ENCODE data around the gene TMEM161A.
A peak's percentile ranks its signal among the peaks of the same experiment; 100 is the strongest.

Gene TMEM161A

GRCh38 chr19:19075126-19075525 is 63.2 kb downstream of the TMEM161A start:
- TF ChIP-seq, protein P1, sequence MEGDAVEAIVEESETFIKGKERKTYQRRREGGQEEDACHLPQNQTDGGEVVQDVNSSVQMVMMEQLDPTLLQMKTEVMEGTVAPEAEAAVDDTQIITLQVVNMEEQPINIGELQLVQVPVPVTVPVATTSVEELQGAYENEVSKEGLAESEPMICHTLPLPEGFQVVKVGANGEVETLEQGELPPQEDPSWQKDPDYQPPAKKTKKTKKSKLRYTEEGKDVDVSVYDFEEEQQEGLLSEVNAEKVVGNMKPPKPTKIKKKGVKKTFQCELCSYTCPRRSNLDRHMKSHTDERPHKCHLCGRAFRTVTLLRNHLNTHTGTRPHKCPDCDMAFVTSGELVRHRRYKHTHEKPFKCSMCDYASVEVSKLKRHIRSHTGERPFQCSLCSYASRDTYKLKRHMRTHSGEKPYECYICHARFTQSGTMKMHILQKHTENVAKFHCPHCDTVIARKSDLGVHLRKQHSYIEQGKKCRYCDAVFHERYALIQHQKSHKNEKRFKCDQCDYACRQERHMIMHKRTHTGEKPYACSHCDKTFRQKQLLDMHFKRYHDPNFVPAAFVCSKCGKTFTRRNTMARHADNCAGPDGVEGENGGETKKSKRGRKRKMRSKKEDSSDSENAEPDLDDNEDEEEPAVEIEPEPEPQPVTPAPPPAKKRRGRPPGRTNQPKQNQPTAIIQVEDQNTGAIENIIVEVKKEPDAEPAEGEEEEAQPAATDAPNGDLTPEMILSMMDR (IDR thresholded peaks at IDR 0.05) = no peak
- H3K9me3 Mint-ChIP-seq = no peaks in the 10 kb centered on the region
- no peak overlapping the region for H3K27ac Mint-ChIP-seq
- peaks cover 3% of the 10 kb centered on the region for H3K4me1 Mint-ChIP-seq
- no peaks in the 10 kb centered on the region for H3K36me3 Mint-ChIP-seq (ENCODE audit: low read depth)
- no peak overlapping the region for H3K4me3 Mint-ChIP-seq
- no peak for DNase-seq
- H3K27me3 Mint-ChIP-seq (ENCODE audit: low read depth, poor library complexity) = peaks cover 24% of the 10 kb centered on the region

GRCh38 chr19:19074196-19074882 is 63.9 kb downstream of the TMEM161A start:
- DNase-seq = no peak
- Mint-ChIP-seq H3K9me3 (no peaks in the 10 kb centered on the region), H3K36me3 (ENCODE audit: low read depth) (no peaks in the 10 kb centered on the region), H3K4me3 (no peak overlapping the region), H3K27me3 (ENCODE audit: low read depth, poor library complexity) (peaks cover 27% of the 10 kb centered on the region), H3K4me1 (peaks cover 3% of the 10 kb centered on the region), H3K27ac (peak overlapping the region; percentile 63)
- TF ChIP-seq, protein P1 (IDR thresholded peaks at IDR 0.05) = no peak

DNA sequence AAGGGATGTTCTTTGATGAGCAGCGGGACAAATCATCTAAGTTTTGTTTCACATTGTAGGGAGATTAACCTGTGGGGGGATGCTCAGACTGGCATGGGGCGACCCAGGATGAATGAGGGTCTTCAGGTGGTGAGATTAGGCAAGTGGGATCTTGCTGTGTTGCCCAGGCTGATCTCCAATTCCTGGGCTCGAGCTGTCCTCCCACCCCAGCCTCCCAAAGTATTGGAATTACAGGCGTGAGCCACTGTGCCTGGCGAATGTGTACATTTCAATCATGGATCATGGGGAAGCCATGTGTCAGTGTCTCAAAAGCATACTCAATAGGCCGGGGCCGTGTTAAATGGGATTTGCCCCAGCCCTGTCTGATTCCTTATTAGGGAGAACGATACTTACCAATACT is 66.4 kb downstream of the TMEM161A start:
- DNase-seq = no peak
- TF ChIP-seq, protein P1 (IDR thresholded peaks at IDR 0.05) = no peak
- Mint-ChIP-seq H3K4me1 (peaks cover 14% of the 10 kb centered on the region), H3K4me3 (no peak overlapping the region), H3K9me3 (no peaks in the 10 kb centered on the region), H3K27me3 (ENCODE audit: low read depth, poor library complexity) (peaks cover 22% of the 10 kb centered on the region), H3K36me3 (ENCODE audit: low read depth) (no peaks in the 10 kb centered on the region), H3K27ac (no peak overlapping the region)
